SK-N-SH treated with all-trans-retinoic acid at 6 μM for 48 hours (cell line): Measurements from ENCODE around the gene HTR7.

Source experiments
- ATAC-seq: fragments of 200-7000 bp; cut with Tn5 transposase; 3 replicates; pipeline ENCODE4 v1.9.1; 2020; ENCODE audit warnings: mild to moderate bottlenecking, moderate library complexity
- ARNTL ChIP-seq: fragments of 450-650 bp; formaldehyde crosslinking; IDR thresholded peaks from 2 replicates; pipeline ENCODE4 v1.5.0; 2020; ENCODE audit warnings: low read depth, mild to moderate bottlenecking, moderate library complexity, borderline replicate concordance
- BACH2 ChIP-seq: fragments of 250-450 bp; sonication (Bioruptor Pico); IDR thresholded peaks from 2 replicates; pipeline ENCODE4 v1.9.0; 2021; ENCODE audit warnings: mild to moderate bottlenecking, borderline replicate concordance
- CSDC2 ChIP-seq: fragments of 250-450 bp; sonication (Bioruptor Pico); IDR thresholded peaks from 2 replicates; pipeline ENCODE4 v1.5.0; 2020; ENCODE audit warnings: mild to moderate bottlenecking, moderate library complexity
- ESRRG ChIP-seq: fragments of 250-450 bp; sonication (Bioruptor Pico); IDR thresholded peaks from 2 replicates; pipeline ENCODE4 v1.6.1; 2021; ENCODE audit warnings: mild to moderate bottlenecking
- GLIS3 ChIP-seq: fragments of 250-450 bp; sonication (Bioruptor Pico); IDR thresholded peaks from 2 replicates; pipeline ENCODE4 v1.5.0; 2020; ENCODE audit warnings: mild to moderate bottlenecking, moderate library complexity
- ISL1 ChIP-seq: fragments of 250-450 bp; sonication (Bioruptor Pico); IDR thresholded peaks from 2 replicates; pipeline ENCODE4 v2.1.2; 2022; ENCODE audit warnings: mild to moderate bottlenecking, moderate library complexity
- PPARA ChIP-seq: fragments of 250-450 bp; sonication (Bioruptor Pico); IDR thresholded peaks from 2 replicates; pipeline ENCODE4 v1.5.0; 2020; ENCODE audit warnings: mild to moderate bottlenecking, borderline replicate concordance
- SNAI2 ChIP-seq: fragments of 250-450 bp; sonication (Bioruptor Pico); IDR thresholded peaks from 2 replicates; pipeline ENCODE4 v1.5.0; 2020; ENCODE audit warnings: mild to moderate bottlenecking, moderate library complexity
- TCF4 ChIP-seq: fragments of 250-450 bp; sonication (Bioruptor Pico); IDR thresholded peaks from 2 replicates; pipeline ENCODE4 v1.8.0; 2021; ENCODE audit warnings: mild to moderate bottlenecking, moderate library complexity, borderline replicate concordance
- TOX ChIP-seq: fragments of 250-450 bp; sonication (Bioruptor Pico); IDR thresholded peaks from 2 replicates; pipeline ENCODE4 v1.8.0; 2021; ENCODE audit warnings: mild to moderate bottlenecking, moderate library complexity, borderline replicate concordance
- ZC3H10 ChIP-seq: fragments of 250-450 bp; sonication (Bioruptor Pico); IDR thresholded peaks from 2 replicates; pipeline ENCODE4 v1.5.1; 2021; ENCODE audit warnings: mild to moderate bottlenecking, moderate library complexity
- ZFP3 ChIP-seq: fragments of 250-450 bp; sonication (Bioruptor Pico); IDR thresholded peaks from 2 replicates; pipeline ENCODE4 v1.5.0; 2020; ENCODE audit warnings: mild to moderate bottlenecking, moderate library complexity
- ZFP30 ChIP-seq: fragments of 450-650 bp; formaldehyde crosslinking; IDR thresholded peaks from 2 replicates; pipeline ENCODE4 v1.5.0; 2022; ENCODE audit warnings: mild to moderate bottlenecking, moderate library complexity
- ZNF565 ChIP-seq: fragments of 450-650 bp; formaldehyde crosslinking; conservative IDR thresholded peaks from 2 replicates; pipeline ENCODE4 v1.5.0; 2020; ENCODE audit warnings: low read depth, mild to moderate bottlenecking, moderate library complexity
- ZNF8 ChIP-seq: fragments of 450-650 bp; formaldehyde crosslinking; IDR thresholded peaks from 2 replicates; pipeline ENCODE4 v1.5.0; 2020; ENCODE audit warnings: mild to moderate bottlenecking, moderate library complexity
- TF ChIP-seq, protein P1 (sequence below): fragments of 250-450 bp; sonication (Bioruptor Pico); IDR thresholded peaks from 2 replicates; pipeline ENCODE4 v1.8.0; 2021; ENCODE audit warnings: low read depth, mild to moderate bottlenecking, moderate library complexity, borderline replicate concordance
- TF ChIP-seq, protein P2 (sequence below): fragments of 250-450 bp; sonication (Bioruptor Pico); IDR thresholded peaks from 2 replicates; pipeline ENCODE4 v1.5.1; 2020; ENCODE audit warnings: low read depth, mild to moderate bottlenecking, moderate library complexity
- TF ChIP-seq, protein P3 (sequence below): fragments of 250-450 bp; sonication (Bioruptor Pico); IDR thresholded peaks from 2 replicates; pipeline ENCODE4 v1.5.0; 2020; ENCODE audit warnings: mild to moderate bottlenecking, moderate library complexity
- TF ChIP-seq, protein P4 (sequence below): fragments of 250-450 bp; sonication (Bioruptor Pico); IDR thresholded peaks from 2 replicates; pipeline ENCODE4 v1.8.0; 2020; ENCODE audit warnings: mild to moderate bottlenecking, moderate library complexity, borderline replicate concordance

Gene HTR7

DNA sequence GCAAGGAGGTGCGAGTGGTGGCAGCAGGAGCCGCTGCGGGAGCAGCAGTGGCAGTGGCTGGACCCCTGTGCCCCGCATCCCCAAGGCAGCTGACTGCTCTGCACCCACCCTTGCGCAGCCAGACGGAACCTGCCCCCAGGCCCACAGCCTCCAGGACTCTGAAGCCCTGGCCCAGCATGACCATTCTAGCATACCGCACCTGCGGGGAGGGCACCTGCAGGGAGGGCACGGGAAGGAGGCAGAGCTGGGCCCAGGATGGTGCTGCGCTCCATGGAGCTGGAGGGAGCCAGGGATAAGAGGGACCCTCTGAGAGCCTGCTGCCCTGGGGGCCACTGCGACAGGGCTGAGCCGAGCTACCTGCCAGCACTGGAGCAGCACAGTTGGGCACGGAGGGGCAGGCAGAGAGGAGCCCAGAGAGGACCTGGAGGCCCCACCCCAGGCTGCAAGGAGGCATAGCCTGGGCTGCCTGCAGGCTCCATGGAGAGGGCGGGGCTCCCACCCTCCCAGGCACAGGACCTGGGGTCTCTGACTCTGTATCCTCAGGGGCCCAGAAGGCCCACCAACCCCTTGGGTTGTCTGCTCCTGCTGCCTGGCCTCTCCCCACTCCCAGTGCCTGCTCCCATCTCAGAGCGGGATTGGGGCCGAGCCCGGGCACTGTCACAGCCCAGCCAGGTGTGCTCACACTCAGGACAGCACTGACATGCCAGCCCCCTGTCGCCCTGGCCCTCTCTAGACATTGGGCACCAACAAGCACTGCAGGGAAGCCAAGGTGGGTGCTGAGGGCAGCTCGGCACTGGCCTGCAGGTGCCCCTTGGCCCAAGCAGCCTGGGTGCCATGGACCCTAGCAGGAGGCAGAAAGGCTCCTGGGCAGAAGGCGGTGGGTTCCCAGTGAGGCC lies 87.6 kb downstream of the HTR7 start:
- TF ChIP-seq ZFP30 (CRISPR knock-in tag), result no peak
- no peak for TF ChIP-seq ZNF8 (CRISPR knock-in tag)
- ATAC-seq, result no peak

DNA sequence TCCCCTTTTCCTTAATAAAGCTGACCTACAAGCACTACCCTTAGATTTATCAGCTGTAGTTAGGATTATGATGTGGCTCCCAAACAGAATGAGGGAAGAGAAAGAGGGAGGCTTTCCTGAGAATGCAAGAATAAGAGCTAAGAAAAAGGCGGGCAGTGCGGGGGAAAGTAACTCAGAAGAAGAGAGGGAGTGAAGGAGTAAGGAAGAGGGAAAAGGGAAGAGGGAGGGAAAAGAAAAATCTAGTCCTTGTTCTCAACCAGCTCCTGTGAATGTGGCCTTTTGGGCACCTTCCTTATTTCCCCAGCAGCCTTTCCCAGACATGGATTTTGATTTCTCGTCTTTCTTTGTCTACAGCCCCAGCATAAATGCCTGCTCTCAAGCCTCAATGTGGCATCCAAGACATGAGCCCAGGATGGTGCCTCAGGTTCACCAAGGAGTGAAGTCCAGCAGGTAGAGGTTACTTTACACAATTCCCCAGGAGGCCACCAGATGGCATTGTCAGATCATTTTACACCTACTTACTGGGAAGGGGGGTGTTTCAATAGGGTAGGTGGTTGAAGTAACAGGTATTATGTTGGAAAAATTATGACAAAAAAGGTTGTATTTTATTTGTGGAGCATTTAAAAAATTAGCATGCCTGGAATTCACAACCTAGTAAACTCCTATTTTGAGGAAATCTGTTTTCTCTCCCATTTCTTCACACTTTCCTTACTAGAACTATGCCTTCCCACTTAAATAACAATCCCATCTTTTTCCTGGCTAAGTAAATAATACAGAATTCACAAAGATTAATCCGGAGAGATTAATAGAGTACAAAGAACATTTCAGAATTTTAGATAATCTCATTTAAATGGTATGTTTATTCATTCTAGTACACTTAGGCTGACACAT lies 106.5 kb downstream of the HTR7 start:
- ATAC-seq, result peak; percentile 90
- TF ChIP-seq ISL1 (no peak), ESRRG (CRISPR knock-in tag) (no peak), PPARA (CRISPR knock-in tag) (no peak), CSDC2 (CRISPR knock-in tag) (no peak), ZFP30 (CRISPR knock-in tag) (no peak), SNAI2 (CRISPR knock-in tag) (no peak), BACH2 (CRISPR knock-in tag) (no peak), TCF4 (CRISPR knock-in tag) (no peak), ZC3H10 (CRISPR knock-in tag) (no peak), ZNF8 (CRISPR knock-in tag) (no peak), ARNTL (CRISPR knock-in tag) (no peak), ZFP3 (CRISPR knock-in tag) (no peak), TOX (CRISPR knock-in tag) (no peak)
- TF ChIP-seq, protein P1, sequence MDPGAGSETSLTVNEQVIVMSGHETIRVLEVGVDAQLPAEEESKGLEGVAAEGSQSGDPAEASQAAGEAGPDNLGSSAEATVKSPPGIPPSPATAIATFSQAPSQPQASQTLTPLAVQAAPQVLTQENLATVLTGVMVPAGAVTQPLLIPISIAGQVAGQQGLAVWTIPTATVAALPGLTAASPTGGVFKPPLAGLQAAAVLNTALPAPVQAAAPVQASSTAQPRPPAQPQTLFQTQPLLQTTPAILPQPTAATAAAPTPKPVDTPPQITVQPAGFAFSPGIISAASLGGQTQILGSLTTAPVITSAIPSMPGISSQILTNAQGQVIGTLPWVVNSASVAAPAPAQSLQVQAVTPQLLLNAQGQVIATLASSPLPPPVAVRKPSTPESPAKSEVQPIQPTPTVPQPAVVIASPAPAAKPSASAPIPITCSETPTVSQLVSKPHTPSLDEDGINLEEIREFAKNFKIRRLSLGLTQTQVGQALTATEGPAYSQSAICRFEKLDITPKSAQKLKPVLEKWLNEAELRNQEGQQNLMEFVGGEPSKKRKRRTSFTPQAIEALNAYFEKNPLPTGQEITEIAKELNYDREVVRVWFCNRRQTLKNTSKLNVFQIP (CRISPR knock-in tag), result no peak
- TF ChIP-seq, protein P2, sequence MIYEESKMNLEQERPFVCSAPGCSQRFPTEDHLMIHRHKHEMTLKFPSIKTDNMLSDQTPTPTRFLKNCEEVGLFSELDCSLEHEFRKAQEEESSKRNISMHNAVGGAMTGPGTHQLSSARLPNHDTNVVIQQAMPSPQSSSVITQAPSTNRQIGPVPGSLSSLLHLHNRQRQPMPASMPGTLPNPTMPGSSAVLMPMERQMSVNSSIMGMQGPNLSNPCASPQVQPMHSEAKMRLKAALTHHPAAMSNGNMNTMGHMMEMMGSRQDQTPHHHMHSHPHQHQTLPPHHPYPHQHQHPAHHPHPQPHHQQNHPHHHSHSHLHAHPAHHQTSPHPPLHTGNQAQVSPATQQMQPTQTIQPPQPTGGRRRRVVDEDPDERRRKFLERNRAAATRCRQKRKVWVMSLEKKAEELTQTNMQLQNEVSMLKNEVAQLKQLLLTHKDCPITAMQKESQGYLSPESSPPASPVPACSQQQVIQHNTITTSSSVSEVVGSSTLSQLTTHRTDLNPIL, result no peak
- TF ChIP-seq, protein P3, sequence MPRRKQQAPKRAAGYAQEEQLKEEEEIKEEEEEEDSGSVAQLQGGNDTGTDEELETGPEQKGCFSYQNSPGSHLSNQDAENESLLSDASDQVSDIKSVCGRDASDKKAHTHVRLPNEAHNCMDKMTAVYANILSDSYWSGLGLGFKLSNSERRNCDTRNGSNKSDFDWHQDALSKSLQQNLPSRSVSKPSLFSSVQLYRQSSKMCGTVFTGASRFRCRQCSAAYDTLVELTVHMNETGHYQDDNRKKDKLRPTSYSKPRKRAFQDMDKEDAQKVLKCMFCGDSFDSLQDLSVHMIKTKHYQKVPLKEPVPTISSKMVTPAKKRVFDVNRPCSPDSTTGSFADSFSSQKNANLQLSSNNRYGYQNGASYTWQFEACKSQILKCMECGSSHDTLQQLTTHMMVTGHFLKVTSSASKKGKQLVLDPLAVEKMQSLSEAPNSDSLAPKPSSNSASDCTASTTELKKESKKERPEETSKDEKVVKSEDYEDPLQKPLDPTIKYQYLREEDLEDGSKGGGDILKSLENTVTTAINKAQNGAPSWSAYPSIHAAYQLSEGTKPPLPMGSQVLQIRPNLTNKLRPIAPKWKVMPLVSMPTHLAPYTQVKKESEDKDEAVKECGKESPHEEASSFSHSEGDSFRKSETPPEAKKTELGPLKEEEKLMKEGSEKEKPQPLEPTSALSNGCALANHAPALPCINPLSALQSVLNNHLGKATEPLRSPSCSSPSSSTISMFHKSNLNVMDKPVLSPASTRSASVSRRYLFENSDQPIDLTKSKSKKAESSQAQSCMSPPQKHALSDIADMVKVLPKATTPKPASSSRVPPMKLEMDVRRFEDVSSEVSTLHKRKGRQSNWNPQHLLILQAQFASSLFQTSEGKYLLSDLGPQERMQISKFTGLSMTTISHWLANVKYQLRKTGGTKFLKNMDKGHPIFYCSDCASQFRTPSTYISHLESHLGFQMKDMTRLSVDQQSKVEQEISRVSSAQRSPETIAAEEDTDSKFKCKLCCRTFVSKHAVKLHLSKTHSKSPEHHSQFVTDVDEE (CRISPR knock-in tag), result no peak
- TF ChIP-seq, protein P4, sequence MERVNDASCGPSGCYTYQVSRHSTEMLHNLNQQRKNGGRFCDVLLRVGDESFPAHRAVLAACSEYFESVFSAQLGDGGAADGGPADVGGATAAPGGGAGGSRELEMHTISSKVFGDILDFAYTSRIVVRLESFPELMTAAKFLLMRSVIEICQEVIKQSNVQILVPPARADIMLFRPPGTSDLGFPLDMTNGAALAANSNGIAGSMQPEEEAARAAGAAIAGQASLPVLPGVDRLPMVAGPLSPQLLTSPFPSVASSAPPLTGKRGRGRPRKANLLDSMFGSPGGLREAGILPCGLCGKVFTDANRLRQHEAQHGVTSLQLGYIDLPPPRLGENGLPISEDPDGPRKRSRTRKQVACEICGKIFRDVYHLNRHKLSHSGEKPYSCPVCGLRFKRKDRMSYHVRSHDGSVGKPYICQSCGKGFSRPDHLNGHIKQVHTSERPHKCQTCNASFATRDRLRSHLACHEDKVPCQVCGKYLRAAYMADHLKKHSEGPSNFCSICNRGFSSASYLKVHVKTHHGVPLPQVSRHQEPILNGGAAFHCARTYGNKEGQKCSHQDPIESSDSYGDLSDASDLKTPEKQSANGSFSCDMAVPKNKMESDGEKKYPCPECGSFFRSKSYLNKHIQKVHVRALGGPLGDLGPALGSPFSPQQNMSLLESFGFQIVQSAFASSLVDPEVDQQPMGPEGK, result no peak

DNA sequence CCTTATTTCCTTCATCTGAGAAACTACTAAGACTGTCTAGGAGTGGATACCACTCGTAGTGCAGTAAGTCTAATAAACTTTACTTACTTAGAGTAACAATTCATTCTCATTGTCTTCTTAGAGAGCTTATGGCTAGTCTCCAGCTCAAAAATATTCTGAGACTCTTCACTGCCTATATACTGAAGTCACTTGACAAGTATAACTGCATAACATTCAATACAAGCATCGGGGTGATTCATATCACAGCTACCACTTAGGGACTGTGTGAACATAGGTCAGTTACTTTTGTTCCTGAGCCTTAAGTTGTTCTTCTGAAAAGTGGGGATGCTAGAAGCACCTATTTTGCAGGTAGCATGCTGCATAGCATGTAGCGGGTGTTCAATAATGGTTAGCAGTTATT lies 111.0 kb downstream of the HTR7 start:
- no peak for ATAC-seq
- TF ChIP-seq ZNF565, result no peak
- no peak for TF ChIP-seq ZC3H10 (CRISPR knock-in tag)
- TF ChIP-seq, protein P2, result no peak
- TF ChIP-seq GLIS3 (CRISPR knock-in tag), result no peak
- no peak for TF ChIP-seq ZFP3 (CRISPR knock-in tag)
- TF ChIP-seq SNAI2 (CRISPR knock-in tag), result no peak
- no peak for TF ChIP-seq BACH2 (CRISPR knock-in tag)
- TF ChIP-seq ESRRG (CRISPR knock-in tag), result no peak
- TF ChIP-seq, protein P3 (CRISPR knock-in tag), result no peak
- no peak for TF ChIP-seq ARNTL (CRISPR knock-in tag)
- TF ChIP-seq PPARA (CRISPR knock-in tag), result no peak
- no peak for TF ChIP-seq TOX (CRISPR knock-in tag)
- no peak for TF ChIP-seq ZNF8 (CRISPR knock-in tag)
